HG03066 (cell line): Measurements from ENCODE around the gene HMGN4.
"Not testable (repeated sequence)": the region's sequence is repeated elsewhere in the genome, so short reads cannot be mapped to it uniquely, and the experiment has no call there.

ENCODE experiments used
- ATAC-seq: cut with Tn5 transposase; IDR thresholded peaks from one replicate; pipeline ENCODE4 v1.9.1; 2021; ENCODE audit warnings: low read depth; ENCODE audit not compliant: unreplicated experiment

Gene HMGN4

DNA sequence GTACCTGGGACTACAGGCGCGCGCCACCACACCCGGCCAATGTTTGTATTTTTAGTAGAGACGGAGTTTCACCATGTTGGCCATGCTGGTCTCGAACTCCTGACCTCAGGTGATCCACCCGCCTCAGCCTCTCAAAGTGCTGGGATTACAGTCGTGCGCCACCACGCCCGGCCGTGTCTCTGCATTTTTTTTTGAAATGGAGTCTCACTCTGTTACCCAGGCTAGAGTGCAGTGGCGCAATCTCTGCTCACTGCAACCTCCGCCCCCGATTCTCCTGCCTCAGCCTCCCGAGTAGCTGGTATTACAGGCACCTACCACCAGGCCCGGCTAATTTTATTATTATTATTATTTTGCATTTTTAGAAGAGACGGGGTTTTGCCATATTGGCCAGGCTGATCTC is 9.2 kb downstream of the HMGN4 start:
- not testable (repeated sequence) for ATAC-seq

DNA sequence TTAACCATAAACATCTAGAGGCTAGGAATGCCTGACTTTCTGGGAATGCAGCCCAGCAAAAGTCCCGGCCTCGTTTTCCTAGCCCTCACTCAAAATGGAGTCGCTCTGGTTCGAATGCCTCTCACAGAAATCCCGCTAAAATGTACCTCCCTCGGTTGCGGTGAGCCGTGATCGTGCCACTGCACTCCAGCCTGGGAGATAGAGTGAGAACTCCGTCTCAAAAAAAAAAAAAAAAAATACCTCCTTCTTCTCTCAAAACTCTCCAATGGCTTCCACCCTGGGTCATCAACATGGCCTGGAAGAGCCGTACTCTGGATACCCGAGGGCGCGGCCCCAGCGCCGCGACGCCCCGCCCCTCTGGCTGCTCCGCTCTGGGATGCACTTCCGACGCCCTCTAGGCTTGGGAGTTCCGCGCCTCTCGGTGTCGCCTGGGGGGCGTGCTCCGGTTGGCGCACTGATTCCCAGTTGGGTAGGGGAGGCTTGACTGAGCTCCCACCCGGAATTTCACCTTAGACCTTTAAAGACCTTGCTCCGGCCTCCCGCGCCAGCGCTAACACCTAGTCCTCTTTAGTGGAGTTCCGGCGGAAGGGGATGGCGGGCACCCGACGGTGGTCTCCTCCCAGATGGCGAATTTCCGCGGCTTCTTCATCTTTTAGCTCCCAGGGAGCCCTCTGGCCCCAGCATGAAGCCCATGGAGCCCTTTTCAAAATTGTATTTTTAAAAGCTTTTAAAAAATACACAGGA is 12.3 kb downstream of the HMGN4 start:
- no peak for ATAC-seq

- ATAC-seq = no peak
Observed at GRCh38 chr6:26552205-26552604, 14.0 kb downstream of the HMGN4 start.

DNA sequence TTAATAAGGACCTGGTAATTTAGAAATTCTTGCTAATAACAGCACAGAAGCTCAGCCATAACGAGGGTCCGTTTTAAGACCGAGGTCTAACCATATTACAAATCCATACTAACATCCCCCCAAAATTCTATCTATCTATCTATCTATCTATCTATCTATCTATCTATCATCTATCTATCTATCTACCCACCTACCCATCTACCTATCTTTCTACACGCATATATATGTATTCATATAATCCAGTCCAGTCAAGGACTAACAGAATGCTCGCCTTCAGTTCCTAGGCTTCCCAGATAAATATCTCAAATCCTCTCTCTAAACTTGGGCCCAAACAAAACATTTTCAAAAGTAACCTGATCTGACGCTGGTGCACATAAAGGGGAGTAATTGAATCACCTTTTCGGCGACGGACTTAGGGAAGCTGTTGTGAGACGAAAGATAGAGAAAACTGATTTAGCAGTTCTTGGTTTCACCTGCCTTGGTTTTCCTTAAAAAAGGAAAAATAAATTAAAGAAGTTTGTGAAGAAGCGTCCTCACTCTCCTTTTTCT is 14.5 kb downstream of the HMGN4 start:
- ATAC-seq = no peak

GRCh38 chr6:26553264-26553634 is 15.1 kb downstream of the HMGN4 start:
- peak; percentile 47 for ATAC-seq

DNA sequence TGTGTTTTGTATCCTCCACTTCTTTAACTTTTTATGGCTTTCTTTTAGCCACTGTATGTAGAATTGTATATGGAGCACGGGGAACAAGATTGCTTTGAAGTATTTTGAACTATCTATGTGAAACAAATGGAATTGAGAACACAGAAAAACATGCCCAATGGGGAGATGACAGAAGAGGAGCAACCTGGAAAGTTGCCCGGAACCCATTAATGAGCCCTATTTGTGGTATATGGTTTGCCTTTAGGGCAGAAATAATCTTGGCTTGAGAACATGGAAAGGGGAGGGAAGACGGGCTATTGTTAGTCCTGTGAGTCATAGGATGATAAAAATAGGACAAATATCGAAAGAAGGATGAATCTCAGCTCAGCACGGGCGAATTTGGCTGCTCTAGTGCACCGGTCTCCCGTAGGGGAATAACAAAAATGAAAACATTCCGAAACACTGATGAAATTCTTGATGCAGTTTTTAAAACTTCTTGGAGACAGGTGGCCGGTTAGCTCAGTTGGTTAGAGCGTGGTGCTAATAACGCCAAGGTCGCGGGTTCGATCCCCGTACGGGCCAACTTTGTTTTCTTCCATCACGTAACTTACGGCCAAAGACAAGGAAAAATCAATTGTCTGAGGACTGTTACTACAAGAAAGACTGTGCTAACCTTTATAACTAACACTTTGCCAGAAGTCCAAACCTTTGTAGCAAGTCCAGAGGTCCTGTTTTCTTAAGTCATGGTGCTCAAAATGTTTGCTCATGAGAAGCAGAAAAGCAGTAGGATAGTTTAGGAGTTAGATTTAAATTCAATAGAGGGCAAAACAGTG is 15.7 kb downstream of the HMGN4 start:
- no peak for ATAC-seq

GRCh38 chr6:26554447-26554696 is 16.2 kb downstream of the HMGN4 start:
- no peak for ATAC-seq

DNA sequence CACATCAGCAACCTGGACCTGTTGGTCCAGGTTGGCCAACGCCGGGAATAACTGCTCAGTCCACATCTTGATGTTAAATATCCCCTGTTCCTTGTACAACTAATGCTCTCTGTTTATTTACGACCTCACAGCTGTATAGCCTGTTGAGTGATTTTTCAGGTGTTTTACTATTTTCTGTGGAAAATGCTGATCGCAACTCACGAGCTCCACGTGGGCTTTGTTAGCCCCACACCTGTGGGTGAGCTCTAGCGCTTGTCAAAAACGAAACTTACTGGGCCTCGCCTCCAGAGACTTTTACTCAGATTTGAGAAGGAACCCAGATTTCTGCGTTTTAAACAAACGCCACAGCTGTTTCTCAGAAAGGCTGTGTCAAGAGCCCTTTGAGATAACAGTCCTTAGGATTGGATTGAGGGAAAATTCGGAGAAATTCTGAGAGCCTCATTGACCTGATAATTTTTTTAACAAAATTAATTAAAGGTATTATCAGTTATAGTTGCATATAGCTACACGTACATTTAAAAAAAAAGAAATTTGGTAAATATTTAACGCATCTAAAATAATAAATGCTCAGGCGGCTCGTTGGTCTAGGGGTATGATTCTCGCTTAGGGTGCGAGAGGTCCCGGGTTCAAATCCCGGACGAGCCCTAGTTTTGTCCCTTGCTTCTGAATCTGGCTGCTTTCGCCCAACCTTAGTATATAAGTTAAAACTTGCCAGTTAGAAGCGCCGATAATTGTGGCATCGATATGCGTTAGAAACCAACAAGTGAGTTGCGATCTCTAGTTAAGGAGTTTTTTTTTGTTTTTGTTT is 16.7 kb downstream of the HMGN4 start:
- no peak for ATAC-seq

DNA sequence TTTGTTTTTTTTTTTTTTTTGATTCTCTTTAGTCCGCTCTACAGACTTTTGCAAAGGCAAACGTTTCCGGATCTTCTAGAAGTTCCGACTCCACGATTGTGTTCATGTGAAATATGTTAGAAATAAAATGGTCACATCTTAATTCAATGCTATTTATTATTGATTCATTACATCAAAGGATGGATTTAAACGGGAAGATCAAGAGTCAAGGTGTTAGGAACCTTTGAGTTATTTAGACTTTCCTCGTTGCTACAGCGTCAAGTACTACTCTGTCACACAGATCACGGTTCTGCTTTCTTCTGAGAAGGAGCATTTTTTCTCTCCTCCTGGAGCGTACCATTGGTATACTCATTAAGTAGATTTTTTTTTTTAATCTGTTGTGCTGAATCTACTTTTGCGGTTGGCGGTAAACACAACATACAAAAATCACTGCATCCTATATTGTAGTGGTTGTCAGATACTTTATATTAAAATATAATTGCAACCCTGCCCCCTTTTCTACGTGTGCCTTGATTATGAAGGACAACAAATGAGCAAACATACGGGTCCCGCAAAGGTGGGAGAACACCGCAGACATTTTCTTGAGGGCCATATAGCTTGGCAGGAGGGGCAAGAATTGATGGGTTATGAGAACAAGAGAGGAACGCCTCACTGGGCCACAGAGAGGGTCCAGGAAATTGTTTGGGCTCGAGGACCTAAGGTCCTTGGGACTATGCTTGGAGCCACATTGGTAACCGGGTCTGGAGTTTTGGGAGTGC is 17.5 kb downstream of the HMGN4 start:
- no peak for ATAC-seq

- ATAC-seq = no peak
Observed at GRCh38 chr6:26556263-26557070, 18.3 kb downstream of the HMGN4 start.

DNA sequence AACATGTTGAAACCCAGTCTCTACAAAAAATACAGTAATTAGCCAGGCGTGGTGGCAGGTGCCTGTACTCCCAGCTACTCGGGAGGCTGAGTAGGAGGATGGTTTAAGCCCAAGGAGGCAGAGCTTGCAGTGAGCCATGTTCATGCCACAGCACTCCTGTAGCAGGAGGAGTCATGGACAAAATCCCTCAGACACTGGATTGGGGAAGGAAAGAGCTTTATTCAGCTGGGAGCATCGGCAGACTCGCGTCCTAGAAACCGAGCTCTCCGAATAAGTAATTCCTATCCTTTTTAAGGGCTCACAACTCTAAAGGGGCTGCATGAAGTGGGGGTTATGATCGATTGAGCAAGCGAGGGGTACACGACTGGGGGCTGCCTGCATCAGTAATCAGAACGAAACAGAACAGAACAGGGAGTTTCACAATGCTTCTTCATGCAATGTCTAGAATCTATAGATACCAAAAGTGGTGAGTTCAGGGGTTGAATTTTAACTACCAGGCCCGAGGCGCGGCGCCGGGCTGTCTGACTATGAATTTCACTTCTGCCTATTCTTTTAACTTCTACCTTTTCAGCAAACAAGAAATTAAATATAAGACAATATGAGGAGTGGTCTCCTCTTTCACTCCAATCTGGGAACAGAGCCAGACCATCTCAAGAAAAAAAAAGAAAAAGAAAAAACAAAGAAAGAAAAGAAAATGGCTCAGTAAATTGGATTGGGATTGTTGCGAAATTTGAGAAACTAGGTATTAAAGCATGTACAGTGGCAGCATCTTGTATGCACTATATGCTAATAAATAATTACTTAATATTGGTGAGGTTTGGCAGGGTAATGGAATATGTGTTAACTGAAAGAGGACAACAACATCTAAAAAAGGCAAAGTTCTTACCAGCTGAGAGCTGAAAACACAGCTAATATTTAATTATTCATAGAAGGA is 23.6 kb downstream of the HMGN4 start:
- ATAC-seq = no peak

DNA sequence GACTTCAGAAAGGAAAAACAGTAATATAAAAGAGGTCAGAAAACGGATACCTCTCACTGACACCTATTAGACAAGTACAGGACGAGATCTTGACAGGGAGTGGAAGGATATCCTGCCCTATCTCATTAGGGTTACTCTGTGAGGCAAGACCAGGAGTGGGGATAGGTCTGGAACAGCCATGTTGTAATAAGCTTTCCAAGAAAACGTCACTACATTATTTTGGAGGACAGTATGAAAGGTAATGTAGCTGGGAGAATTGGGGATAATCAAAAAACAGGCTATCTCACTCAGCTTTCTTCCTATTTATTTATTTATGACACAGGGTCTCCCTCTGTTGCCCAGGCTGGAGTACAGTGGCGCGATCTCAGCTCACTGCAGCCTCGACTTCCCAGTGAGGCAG is 25.3 kb downstream of the HMGN4 start:
- no peak for ATAC-seq

- peak; percentile 72 for ATAC-seq
Observed at GRCh38 chr6:26568601-26569432, 30.7 kb downstream of the HMGN4 start.

GRCh38 chr6:26569433-26569764 is 31.2 kb downstream of the HMGN4 start:
- no peak for ATAC-seq

- no peak for ATAC-seq
Observed at GRCh38 chr6:26570027-26570809, 32.1 kb downstream of the HMGN4 start.

DNA sequence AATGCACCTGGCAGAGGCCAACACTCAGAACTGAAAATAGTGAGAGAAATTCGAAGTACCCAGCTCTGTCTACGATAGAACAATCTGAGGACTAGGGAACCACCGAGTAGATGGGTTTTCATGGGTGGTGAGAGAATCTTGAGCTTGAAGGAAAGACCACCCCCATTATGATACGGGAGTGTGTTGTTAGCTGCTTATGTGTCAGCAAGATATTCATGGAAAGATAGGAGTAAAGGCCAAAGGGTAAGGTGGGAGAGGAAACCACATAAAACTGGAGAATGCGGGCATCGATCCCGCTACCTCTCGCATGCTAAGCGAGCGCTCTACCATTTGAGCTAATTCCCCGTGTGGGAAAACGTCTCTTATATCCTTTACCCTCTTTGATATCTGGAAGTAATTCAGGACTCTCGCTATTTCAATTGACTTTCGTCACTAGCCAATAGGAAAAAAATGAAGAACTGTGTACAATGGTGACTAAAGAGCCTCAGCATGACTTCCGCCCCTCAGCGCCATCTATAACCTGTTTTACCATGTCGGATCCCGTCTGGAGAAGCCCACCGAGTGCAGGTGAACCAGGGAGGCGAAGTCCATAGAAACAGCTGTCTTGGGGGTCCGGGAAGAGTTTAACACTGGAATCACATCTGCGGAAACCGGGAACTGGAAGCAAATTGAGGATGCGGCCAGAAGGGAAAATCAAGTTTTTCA is 33.6 kb downstream of the HMGN4 start:
- ATAC-seq = no peak
